K562 (cell line): ENCODE results near the gene THSD8. TPM values are rescaled to one million over a fixed set of nuclear protein-coding genes. Genes with fewer than 3 reads are reported as not detected.
"Not testable (repeated sequence)": the region's sequence is repeated elsewhere in the genome, so short reads cannot be mapped to it uniquely, and the experiment has no call there.

ENCODE experiments used
- ATAC-seq: fragments of 200-7000 bp; cut with Tn5 transposase; 3 replicates; pipeline ENCODE4 v1.9.1; 2020; ENCODE audit warnings: moderate library complexity
- BruUV-seq: library from RNA; stranded (reverse); fragments of 400-500 nt; replicated peaks from 2 replicates; lab custom pipeline; 2021; lab: Mats Ljungman, UMichigan
- CTCF ChIA-PET: fragments of 300-600 bp; formaldehyde crosslinking; extraction: SDS; loops from one replicate; lab custom pipeline; 2021; ENCODE audit warnings: low intra/inter-chr PET ratio; lab: Yijun Ruan, JAX
- POLR2A ChIA-PET: fragments of 300-600, 350-650 bp; sonication (Branson Sonifier 250); formaldehyde crosslinking; extraction: SDS; loops from one replicate; lab custom pipeline; 2021; ENCODE audit warnings: antibody characterized with exemption, inconsistent platforms; lab: Yijun Ruan, JAX
- DNase-seq, 4 experiments: peaks; one replicate each; pipeline versions ENCODE4 v3.0.0 to v3.0.0-alpha.2; 2011 to 2018; ENCODE audit warnings: low spot score in 3 of 4, mixed read lengths in 3 of 4; ENCODE audit errors: extremely low read depth in 1 of 4
- FAIRE-seq: peaks from 2 replicates; lab custom pipeline; 2011; peaks lifted over from hg19 to GRCh38; lab: Jason Lieb, UNC
- H2AFZ ChIP-seq: 2 replicates; pipeline ENCODE4 v1.6.0; 2011; ENCODE audit warnings: low read depth, low read length, control low read depth, inconsistent platforms
- H3K27ac ChIP-seq: fragments of 200-600 bp; 3 replicates; pipeline ENCODE4 v1.8.0; 2011; ENCODE audit warnings: low read depth, mild to moderate bottlenecking, control low read depth, inconsistent platforms, low read length, moderate library complexity, mixed read lengths; ENCODE audit errors: extremely low read depth
- H3K27me3 ChIP-seq, 2 experiments: fragments of 300-600 bp in 1 of 2; 2 replicates in 1 of 2; 3 replicates in 1 of 2; pipeline versions ENCODE4 v1.6.0 to v1.8.0; 2011; ENCODE audit warnings: inconsistent platforms in 2 of 2, low read length in 2 of 2, mild to moderate bottlenecking in 1 of 2, mixed read lengths in 1 of 2, moderate library complexity in 1 of 2; ENCODE audit not compliant: control insufficient read depth in 2 of 2, insufficient read depth in 2 of 2
- H3K36me3 ChIP-seq: fragments of 300-600 bp; 3 replicates; pipeline ENCODE4 v1.8.0; 2011; ENCODE audit warnings: mild to moderate bottlenecking, low read length, inconsistent platforms; ENCODE audit not compliant: control insufficient read depth, insufficient read depth
- H3K4me1 ChIP-seq, 2 experiments: fragments of 200-600 bp in 1 of 2; replicated peaks in 1 of 2; 2 replicates in 1 of 2; 3 replicates in 1 of 2; pipeline versions ENCODE4 v1.5.1 to v1.8.0; 2011; ENCODE audit warnings: inconsistent platforms in 2 of 2, low read length in 2 of 2, mild to moderate bottlenecking in 1 of 2, mixed read lengths in 1 of 2, moderate library complexity in 1 of 2; ENCODE audit not compliant: control insufficient read depth in 2 of 2, insufficient read depth in 2 of 2
- H3K4me2 ChIP-seq: 2 replicates; pipeline ENCODE4 v1.6.1; 2011; ENCODE audit warnings: low read length, control low read depth, inconsistent platforms, mixed read lengths; ENCODE audit not compliant: insufficient read depth
- H3K4me3 ChIP-seq: fragments of 200-600 bp; sonication (generic), shearing (Covaris generic); 2 replicates; pipeline ENCODE4 v1.5.1; 2016; ENCODE audit warnings: control low read depth, inconsistent platforms
- H3K79me2 ChIP-seq: fragments of 200-600 bp; 3 replicates; pipeline ENCODE4 v1.8.0; 2011; ENCODE audit warnings: low read length, inconsistent platforms; ENCODE audit not compliant: control insufficient read depth, insufficient read depth
- H3K9ac ChIP-seq, 2 experiments: 2 replicates each; pipeline versions ENCODE4 v1.6.0 to v1.6.1; 2011; ENCODE audit warnings: low read depth in 2 of 2, low read length in 2 of 2, control low read depth in 1 of 2, inconsistent platforms in 1 of 2, mild to moderate bottlenecking in 1 of 2, mixed read lengths in 1 of 2; ENCODE audit not compliant: insufficient read depth in 1 of 2
- H3K9me1 ChIP-seq: one replicate; pipeline ENCODE4 v1.6.0; 2011; ENCODE audit warnings: inconsistent platforms, mild to moderate bottlenecking, low read length, moderate library complexity; ENCODE audit not compliant: control insufficient read depth, insufficient read depth
- H3K9me3 ChIP-seq: replicated peaks from 2 replicates; pipeline ENCODE4 v1.5.1; 2011; ENCODE audit warnings: low read depth, low read length, inconsistent platforms; ENCODE audit not compliant: control insufficient read depth, insufficient read depth
- H4K20me1 ChIP-seq: replicated peaks from 2 replicates; pipeline ENCODE4 v1.6.1; 2011; ENCODE audit warnings: low read length, inconsistent platforms, mixed read lengths; ENCODE audit not compliant: control insufficient read depth, insufficient read depth
- ZBTB33 ChIP-seq: sonication (generic); formaldehyde crosslinking; IDR thresholded peaks from 2 replicates; pipeline ENCODE4 v1.8.1; 2023; ENCODE audit warnings: mild to moderate bottlenecking, missing genetic modification reagents
- ZNF121 ChIP-seq: sonication (generic); formaldehyde crosslinking; conservative IDR thresholded peaks from 2 replicates; pipeline ENCODE4 v1.8.0; 2022; ENCODE audit warnings: missing genetic modification reagents
- ZNF277 ChIP-seq: fragments of 250-450 bp; sonication (Bioruptor Pico); IDR thresholded peaks from 2 replicates; pipeline ENCODE4 v1.8.0; 2022; ENCODE audit warnings: inconsistent platforms, mild to moderate bottlenecking, moderate library complexity, borderline replicate concordance
- WGBS: fragments of 100-300 bp; shearing (Covaris generic); methylation state at CpG from one replicate; pipeline ENCODE4 v1.1.6; 2016; ENCODE audit warnings: low coverage, mixed read lengths; ENCODE audit not compliant: insufficient coverage; ENCODE audit errors: missing lambda C conversion rate; 5-methylcytosine and 5-hydroxymethylcytosine counted together
- in situ Hi-C: fragments of 300-500 bp; cut with MboI; formaldehyde crosslinking; loops from 4 replicates; pipeline ENCODE4 v1.15.0; 2018; ENCODE audit warnings: inconsistent platforms, mixed read lengths
- intact Hi-C: fragments of 100-400 bp; cut with micrococcal nuclease; formaldehyde crosslinking; loops from 2 replicates; pipeline ENCODE4 v1.14.2; 2022
- polyA plus RNA-seq, 8 experiments: library from polyadenylated mRNA; depleted of rRNA in 4 of 8; stranded (reverse) in 5 of 8; unstranded in 3 of 8; fragments of >200 nt; fragmentation: Nextera tagmentation in 2 of 8; fragmentation: Illumina TruSeq in 1 of 8; extraction: Ambion mirVana in 2 of 8; extraction: Trizol in 1 of 8; gene quantifications; 2 replicates each; pipeline versions ENCODE4 v1.2.1 to v1.2.3, GENCODE V29; 2011 to 2014; ENCODE audit warnings: inconsistent platforms in 1 of 8, missing spikeins in 1 of 8
- total RNA-seq, 7 experiments: library from RNA; depleted of rRNA in 6 of 7; stranded (reverse); fragments of >200 nt in 6 of 7; fragmentation: Illumina TruSeq in 2 of 7; extraction: Trizol in 2 of 7; gene quantifications; 2 replicates each; pipeline versions ENCODE4 v1.2.1 to v1.2.3, GENCODE V29; 2011 to 2021; ENCODE audit warnings: low replicate concordance in 1 of 7

THSD8 gene
- total and polyA plus RNA-seq, 9 of the 15 experiments (the other 6 are each of a cell fraction or from before 2014, with no cell fraction given): 8.4 to 42.4 (median 19.9) TPM; not detected in 2

- intact Hi-C loops, BruUV-seq, H3K79me2 ChIP-seq, H3K27ac ChIP-seq, H2AFZ ChIP-seq, H3K9me1 ChIP-seq, in situ Hi-C loops, FAIRE-seq, H3K9ac ChIP-seq, DNase-seq, H3K4me2 ChIP-seq, ATAC-seq, H3K4me3 ChIP-seq, H4K20me1 ChIP-seq, H3K27me3 ChIP-seq, H3K9me3 ChIP-seq: not testable (repeated sequence)
- ChIA-PET POLR2A (interaction anchor here (2.5 to 2.8 kb wide), 2 partner anchors 11 to 13 kb away, joined by 9 read pairs; partner anchors contain the start of gene RNASEH2A), CTCF (interaction anchor here (0.7 kb wide), 1 partner anchor 68 kb away, joined by 3 read pairs; no protein-coding TSS in a partner anchor)
- TF ChIP-seq ZNF121 (CRISPR knock-in tag): peak; percentile 60
- TF ChIP-seq ZNF277 (CRISPR knock-in tag): 0 out of 2 replicates have a peak, but pooled peaks have one; percentile 26
- Histone ChIP-seq H3K4me1 (peaks cover 2 to 11% of the 10 kb centered on the region in 2 experiments; a peak in 1 of 5 replicates), H3K36me3 (peaks cover 16% of the 10 kb centered on the region; the same call in 2 of the 3 replicates)
- WGBS: 84% methylated on average over 6 of the region's 6 CpGs
Observed at GRCh38 chr19:12817188-12817587, 15.3 kb downstream of the THSD8 start.

GRCh38 chr19:12817810-12818209, 15.9 kb downstream of the THSD8 start:
- intact Hi-C loops, H3K79me2 ChIP-seq, H3K27ac ChIP-seq, FAIRE-seq, in situ Hi-C loops, H3K4me3 ChIP-seq, H3K9ac ChIP-seq, BruUV-seq, H3K27me3 ChIP-seq, H3K9me3 ChIP-seq, H3K4me2 ChIP-seq, DNase-seq, H3K9me1 ChIP-seq, H2AFZ ChIP-seq, H4K20me1 ChIP-seq, ATAC-seq: not testable (repeated sequence)
- 89% methylated on average over 11 of the region's 11 CpGs for WGBS
- Histone ChIP-seq H3K36me3 (peaks cover 16% of the 10 kb centered on the region; the same call in 2 of the 3 replicates), H3K4me1 (peaks cover 2 to 11% of the 10 kb centered on the region in 2 experiments; a peak in 1 of 5 replicates)
- TF ChIP-seq ZBTB33: 0 out of 2 replicates have a peak, but pooled peaks have one; percentile 50
- POLR2A ChIA-PET: interaction anchor here (0.7 to 2.5 kb wide), 2 partner anchors 12 to 701 kb away, joined by 4 to 9 read pairs; no protein-coding TSS in a partner anchor
- CTCF ChIA-PET: interaction anchor here (0.7 kb wide), 1 partner anchor 69 kb away, joined by 3 read pairs; no protein-coding TSS in a partner anchor
